22Rv1 (cell line): ENCODE data around the gene NFASC.

Source experiments
- ZFX ChIP-seq: fragments of 450-650 bp; IDR thresholded peaks from 2 replicates; pipeline ENCODE4 v1.6.1; 2017; ENCODE audit warnings: antibody characterized with exemption, borderline replicate concordance
- TF ChIP-seq, protein P1 (sequence below): fragments of 450-650 bp; IDR thresholded peaks from 2 replicates; pipeline ENCODE4 v1.5.1; 2017; ENCODE audit warnings: mild to moderate bottlenecking

GRCh38 chr1:204958317-204959307 lies 88.0 kb downstream of the NFASC start:
- TF ChIP-seq, protein P1, sequence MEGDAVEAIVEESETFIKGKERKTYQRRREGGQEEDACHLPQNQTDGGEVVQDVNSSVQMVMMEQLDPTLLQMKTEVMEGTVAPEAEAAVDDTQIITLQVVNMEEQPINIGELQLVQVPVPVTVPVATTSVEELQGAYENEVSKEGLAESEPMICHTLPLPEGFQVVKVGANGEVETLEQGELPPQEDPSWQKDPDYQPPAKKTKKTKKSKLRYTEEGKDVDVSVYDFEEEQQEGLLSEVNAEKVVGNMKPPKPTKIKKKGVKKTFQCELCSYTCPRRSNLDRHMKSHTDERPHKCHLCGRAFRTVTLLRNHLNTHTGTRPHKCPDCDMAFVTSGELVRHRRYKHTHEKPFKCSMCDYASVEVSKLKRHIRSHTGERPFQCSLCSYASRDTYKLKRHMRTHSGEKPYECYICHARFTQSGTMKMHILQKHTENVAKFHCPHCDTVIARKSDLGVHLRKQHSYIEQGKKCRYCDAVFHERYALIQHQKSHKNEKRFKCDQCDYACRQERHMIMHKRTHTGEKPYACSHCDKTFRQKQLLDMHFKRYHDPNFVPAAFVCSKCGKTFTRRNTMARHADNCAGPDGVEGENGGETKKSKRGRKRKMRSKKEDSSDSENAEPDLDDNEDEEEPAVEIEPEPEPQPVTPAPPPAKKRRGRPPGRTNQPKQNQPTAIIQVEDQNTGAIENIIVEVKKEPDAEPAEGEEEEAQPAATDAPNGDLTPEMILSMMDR: no peak
- TF ChIP-seq ZFX: no peak
